Activated gamma-delta T cell (primary cell): ENCODE measurements around the gene INSRR.
A peak's percentile ranks its signal among the peaks of the same experiment; 100 is the strongest.

Experiments
- DNase-seq: peaks from one replicate; lab custom pipeline; 2025; lab: John Stamatoyannopoulos, UW

INSRR gene

DNA sequence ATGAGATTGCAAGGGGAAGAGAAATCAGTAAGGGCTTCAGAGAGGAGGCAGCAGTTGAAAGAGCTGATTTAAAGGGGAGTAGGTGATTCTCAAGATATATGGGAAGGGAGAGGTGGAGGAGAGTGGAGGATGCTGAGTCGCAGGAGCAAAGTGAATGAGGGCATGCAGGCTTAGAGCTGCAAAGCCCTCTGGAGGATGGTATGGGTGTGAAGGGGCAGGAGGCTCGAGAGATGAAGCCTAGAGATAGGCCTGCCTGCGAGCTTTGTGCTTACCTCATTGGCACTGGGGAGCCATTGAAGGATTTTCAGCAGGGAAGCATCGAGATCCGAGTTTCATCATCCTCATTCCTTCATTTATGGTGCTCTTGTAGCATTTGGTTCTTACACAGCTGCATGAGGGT, 26.5 kb downstream of the INSRR start:
- no peak for DNase-seq

DNA sequence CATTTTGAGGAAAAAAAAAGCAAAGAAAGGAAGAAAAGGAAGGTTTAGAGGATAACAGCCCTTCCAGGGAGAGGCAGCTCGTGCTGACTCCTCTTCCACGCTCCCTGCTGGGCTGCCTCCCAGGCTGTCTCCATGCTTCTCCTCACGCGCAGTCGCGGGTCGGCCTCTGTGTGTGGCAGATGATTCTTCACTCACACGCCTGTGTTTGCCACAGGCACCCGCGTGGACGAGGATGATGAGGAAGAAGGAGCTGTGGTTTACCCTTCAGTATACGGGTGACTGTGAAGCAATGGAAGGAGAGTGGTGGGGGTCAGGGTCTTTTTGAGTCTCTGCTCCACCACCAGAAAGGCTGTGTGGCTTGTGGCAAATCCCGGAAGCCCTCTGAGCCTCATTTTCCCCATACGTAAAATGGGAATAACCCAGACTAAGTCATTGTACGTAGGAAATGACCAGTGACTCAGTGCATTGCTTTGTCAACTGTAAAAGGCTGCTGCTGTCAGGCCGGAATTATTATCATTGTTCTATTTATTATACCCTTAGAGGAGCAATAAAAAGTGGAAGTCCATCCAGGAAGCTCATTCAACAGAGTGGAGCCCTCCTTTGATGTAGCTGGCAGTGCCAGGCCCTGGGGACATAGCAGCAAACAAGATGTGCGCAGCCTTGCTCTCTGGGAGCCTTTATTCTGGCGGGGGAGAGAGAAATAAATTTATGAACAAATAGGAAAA, 30.4 kb downstream of the INSRR start:
- no peak for DNase-seq

DNA sequence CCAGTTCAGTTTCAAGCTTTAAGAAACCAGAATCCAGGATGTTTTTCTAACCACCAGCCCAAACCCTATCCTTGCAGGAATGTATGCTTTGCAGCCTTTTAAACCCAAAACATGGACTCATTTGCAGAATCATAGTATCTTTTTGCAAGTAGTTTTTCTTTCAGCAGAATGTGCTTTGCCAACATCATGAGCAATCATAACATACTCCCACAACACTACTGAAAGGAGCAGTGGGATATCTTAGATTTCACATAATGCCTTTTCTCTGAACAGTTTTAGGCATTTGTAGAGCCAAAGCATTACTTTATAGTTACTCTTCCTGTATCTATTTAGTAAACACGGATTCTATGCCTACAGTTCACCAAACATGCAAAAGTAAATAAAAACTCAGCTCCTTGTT, 32.3 kb downstream of the INSRR start:
- DNase-seq, result no peak

DNA sequence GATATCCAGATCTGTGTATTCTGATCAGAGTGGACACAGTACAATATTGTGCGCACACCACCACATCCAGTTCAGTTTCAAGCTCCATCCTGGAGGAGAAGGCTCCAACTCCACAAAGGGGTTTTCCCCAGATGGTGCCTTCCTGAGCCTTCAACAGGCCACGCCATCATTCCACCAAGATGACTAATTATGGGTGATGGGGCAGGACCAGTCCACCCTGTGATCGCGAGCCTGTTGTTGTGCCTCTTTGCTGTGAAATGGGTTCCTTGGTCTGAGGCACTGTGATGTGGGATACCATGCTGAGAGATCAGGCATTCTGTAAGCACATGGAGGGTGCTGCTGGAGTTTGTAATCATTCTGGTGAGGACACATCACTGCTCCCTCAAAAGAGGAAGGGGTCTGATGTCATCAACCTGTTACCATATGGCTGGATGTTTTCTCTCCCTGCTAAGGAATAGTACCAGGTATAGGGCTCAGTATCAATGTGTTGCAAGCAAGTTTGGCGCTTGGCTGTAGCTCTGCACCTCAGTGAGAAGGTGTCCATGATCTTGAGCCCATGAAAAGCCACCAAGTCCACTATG, 35.6 kb downstream of the INSRR start:
- no peak for DNase-seq

DNA sequence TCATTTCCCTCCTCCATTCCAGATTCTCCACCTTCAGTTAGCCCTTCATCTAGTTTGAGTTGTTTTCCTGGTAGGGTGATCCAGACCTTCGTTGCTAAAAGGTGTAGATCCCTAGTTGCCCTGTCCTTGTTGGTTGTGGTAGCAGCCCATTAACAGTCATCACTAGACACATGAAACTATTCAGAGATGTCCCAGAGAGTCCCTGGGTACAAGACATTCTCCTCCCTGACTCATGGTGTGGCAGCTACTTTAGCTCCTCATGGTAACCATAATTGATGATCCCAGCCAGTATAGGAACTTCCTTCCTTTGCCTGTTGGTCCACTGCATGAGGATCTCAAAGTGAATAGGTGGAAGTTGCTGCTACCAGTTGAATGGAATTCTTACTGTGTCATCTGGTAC, 36.2 kb downstream of the INSRR start:
- no peak for DNase-seq

DNA sequence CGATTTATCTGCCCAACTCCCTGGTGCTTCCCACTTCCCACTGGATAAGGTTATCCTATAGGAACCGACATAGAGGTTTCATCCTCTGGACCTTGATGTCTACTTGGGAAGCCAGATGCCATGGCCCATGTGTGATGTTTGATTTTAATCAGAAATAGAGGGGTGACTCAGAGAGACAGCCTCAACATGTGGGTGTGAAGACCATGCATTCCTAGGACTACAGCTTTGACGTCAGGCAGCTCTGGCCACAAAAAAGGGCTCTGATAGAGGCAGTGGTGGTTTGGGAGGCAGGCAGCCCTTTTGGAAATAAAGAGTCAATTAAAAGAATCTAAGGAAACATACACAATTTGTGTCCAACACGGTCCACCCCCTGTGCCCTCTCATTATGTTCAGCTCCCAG, 37.1 kb downstream of the INSRR start:
- no peak for DNase-seq

DNA sequence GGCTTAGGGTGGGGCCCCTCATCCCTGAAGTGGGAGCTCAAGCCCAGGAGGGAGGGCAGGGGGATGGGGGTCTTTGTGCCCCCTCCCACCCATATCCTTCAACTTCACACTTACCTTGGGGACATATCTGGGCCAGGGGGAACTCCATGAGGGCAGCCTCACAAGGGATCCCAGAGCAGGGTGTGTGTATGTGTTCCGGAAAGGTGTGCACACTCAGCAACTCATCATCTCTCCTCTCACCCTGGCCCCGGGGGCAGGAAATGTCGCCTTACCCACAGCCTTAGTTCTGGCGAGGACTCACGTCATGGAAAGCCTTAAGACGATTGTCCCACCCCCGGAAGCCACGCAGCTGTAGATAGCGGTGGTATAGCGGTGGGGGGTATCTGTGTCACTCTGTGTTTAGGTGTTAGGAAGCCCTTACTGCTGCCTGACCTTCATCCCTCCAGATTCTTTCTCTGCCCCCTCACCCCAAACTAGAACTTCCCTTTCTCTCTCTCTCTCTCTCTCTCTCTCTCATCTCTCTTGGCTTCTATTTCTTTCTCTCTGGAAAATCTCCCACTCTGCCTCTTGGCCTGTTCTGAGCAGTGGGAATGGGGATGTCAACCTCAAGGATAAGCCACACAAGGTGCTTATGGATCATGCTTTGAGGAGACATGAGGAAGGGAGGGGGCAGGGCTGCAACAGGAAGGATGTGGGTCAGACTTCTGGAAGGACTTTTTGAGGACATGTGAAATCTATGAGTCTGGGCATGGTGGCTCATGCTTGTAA, 42.2 kb downstream of the INSRR start, which contains the start of gene SH2D2A:
SH2D2A (minus strand) TSS at position 288 of the 768 bp plus-strand sequence; CDS start at position 148, 140 bp downstream.
- peak; percentile 31 for DNase-seq

DNA sequence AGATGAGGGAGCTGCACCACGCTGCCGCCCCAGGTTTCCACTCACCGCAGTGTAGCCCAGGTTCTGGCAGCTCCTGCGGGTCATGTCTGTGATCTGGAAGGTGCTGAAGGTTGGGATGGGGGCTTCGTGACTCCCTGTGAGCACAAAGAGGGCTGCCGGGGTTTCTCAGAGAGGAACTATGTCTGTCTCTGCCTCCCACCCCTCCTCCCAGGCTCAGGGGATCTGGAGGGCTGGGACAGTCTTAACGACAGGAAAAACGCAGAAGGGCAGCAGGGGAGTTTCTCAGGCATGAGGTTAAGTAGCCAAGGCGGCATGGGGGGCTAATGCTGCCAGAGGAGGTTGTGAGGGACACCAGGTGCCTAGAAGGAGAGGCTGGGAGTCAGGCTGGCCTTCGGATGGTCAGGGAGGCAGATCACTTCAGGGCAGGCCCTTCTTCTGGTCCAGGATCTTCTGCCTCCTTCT, 42.9 kb downstream of the INSRR start:
- DNase-seq, result no peak

DNA sequence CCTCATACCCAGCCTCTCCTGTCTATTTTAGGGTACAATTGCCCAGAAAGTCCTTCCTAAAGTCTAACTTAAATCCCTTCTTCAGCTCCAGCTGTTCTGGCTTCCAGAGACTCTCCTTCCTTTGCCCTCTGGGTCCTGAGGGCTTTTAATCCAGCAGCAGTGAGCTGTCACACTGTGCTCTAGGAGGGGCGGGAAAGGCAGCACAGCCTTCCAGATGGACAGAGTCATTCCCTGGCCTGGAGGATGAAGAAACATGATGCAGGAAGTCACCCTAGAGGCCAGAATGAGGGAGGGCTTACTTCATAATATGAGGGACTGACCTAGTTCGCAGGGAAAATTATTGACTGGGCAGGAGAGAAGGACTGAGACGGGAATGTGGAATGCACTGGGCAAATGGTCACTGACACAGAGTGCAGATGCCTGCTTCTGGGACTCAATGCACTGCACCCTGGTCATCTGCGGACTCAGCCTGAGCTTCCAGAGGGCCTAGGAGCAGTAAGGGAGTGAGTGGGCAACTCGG, 43.5 kb downstream of the INSRR start:
- no peak for DNase-seq

DNA sequence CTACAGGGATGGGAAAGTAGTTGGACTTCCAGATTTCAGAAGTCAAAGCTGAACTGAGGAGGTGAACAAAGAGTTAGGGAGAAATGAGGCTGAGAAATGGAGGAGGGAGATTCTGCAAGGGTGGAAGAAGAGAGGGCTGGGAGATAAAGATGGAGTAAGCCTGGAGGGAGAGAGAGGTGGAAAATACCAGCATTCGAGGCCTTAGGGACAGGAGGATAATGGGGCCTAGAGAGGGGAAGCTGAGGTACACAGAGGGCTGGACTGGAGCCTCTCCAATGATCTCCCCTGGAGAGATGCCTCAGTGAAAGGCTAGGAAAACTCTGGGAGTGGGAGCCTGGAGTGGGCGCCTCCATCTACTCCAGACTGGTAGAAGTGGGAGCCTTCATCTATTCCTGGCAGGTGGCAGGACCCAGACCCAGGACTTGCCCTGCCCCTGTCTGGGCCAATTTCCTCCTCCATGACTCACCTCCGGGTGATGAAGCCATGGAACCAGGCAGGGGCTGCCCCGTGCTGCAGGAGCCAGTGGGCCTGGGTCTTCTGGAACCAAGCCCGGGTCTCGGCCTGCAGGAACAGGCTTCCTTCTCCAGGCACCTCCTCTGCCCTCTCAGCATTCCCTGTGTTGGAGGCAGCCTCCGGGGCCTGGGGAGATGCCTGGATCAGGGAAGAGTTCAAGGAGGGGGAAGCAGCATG, 44.2 kb downstream of the INSRR start:
- peak; percentile 27 for DNase-seq

DNA sequence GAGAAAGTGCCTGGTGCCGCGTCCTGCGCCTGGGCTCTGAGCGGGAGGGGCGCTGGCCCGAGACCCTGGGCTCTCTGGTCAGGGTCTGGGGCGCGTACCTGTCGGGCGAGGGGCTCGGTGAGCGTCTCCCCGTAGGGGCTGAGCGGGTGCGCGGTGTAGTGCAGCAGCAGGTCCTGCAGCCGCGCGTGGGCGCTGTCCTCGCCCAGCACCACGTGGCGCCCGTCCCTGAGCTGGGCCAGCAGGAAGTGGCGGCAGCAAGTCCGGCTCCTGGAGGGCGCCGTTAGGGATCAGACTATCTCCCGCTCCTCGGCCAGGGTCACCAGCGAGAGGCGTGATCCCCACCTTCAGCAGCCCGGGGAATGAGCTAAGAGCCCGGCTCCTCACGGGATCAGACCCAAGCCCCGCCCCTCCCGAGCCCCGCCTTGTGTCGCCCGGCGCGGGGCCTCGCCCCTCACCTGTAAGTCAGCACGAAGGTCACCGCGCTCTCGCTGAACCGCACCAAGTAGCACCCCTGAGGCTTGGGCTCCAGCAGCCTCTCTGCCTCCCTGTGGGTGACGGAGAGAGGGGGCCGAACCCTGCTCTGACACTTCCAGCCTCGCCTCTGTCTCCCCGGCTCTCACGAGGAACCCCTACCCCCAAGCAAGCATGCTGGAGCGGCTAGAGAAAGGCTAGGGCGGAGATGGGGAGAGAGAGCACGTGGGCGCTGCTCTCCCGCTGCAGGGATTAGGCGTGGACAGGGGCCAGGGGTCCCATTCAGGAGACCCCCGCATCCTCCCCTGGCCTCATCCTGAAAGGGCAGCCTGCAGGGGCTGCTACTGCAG, 45.0 kb downstream of the INSRR start:
- DNase-seq, result peak; percentile 78

DNA sequence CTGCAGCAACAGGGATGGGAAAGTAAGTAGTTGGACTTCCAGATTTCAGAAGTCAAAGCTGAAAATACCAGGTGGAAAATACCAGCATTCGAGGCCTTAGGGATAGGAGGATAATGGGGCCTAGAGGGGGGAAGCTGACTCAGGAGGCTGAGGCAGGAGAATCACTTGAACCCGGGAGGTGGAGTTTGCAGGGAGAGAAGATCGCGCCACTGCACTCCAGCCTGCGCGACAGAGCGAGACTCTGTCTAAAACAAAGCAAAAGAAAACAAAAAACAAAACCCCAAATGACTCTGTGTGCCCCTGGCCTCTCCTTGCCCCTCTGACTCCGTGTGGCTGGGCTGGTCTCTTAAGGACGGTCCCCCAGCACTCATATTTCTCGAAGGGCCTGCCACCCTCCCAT, 45.6 kb downstream of the INSRR start:
- DNase-seq, result no peak

DNA sequence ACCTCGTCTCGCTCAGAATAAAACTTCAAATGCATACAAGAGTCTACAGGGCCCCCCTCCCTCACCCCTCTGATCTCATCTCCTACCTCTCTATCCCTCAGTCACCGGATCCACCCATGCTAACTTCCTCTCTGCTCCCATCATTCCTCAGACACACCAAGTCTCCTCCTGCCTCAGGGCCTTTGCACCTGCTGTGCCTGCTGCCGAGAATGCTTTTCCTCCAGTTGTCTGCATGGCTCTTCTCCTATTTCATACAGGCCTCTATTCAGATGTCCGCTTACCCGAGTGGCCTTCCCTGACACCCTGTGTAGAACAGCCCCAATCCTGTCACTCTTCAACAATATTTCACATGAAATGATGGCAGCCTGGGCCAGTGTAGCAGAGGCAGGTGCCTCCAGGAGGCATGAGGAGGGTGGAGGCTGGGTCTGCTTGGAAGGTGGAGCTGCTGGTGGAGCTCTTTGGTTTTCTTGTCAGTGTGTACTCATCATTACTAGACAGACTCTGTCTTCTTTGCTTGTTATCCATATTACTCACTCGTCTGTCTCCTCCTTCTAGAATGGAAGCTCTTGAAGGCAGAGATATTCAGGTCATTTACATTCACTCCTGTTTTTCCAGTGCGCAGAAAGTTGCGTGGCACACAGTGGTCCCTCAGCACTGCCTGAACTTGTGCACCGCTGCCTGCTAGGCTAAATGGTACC, 46.5 kb downstream of the INSRR start:
- no peak for DNase-seq

DNA sequence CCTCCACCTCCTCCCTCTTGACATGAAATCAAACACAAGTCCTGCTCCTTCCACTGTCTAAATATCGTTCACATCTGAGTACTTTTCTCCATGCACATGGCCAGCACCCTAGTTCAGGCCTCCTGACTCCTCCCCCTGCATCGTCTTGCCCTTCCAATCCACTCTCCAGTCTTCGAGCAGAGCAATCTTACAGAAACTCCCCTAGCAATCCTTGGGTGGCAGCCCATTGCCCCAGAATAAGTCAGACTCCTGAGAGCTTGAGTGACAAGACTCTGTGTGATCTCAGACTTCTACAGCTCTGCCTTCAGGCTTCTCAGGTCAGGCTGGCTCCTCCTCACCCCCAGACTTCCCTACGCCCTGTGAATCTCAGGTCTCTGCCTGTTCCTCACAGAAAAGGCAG, 47.7 kb downstream of the INSRR start:
- no peak for DNase-seq

DNA sequence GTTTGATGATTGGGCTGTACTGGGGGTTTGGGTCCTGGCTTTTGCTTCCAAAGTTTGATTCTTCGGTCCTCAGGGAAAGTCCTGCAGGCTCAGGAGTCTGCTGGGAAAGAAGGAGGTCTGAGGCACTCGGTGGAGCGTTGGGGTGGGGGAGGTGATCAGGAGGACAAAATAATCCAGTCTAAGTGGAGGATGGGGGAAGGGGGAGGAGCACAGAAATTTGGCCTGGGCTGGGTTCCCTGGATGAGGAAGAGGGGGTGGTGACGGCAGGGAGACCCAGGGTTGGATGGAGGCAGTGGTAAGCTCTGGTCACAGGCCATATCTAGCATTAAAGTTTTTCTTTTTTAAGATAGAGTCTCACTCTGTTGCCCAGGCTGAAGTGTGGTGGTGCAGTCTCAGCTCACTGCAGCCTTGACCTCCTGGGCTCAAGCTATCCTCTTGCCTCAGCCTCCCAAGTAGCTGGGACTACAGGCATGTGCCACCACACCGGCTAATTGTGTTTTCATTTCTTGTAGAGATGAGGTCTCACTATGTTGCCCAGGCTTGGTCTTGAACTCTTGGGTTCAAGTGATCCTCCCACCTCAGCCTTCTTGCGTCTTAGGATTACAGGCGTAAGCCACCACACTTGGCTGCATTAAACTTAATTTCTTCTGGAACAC, 49.1 kb downstream of the INSRR start:
- DNase-seq, result no peak

DNA sequence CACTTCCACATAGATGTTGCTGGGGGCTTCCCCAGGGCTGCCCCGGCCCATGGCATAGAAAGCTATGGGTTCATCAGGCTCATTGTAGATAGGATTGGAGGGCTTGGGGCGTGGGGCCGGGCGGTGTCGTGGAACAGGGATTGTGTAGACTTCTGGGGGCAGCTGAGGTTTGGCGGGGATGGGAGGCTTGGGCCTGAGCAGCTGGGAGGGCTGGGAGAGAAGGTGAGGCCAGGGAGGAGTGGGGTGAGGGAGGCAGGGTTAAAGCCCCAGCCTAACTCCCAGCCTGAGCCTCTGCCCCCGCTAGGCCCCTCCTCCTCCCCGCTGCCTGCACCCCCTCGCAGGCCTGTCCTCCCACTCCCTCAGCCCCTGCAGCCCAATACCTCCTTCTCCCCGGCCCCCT, 49.6 kb downstream of the INSRR start:
- DNase-seq, result no peak

DNA sequence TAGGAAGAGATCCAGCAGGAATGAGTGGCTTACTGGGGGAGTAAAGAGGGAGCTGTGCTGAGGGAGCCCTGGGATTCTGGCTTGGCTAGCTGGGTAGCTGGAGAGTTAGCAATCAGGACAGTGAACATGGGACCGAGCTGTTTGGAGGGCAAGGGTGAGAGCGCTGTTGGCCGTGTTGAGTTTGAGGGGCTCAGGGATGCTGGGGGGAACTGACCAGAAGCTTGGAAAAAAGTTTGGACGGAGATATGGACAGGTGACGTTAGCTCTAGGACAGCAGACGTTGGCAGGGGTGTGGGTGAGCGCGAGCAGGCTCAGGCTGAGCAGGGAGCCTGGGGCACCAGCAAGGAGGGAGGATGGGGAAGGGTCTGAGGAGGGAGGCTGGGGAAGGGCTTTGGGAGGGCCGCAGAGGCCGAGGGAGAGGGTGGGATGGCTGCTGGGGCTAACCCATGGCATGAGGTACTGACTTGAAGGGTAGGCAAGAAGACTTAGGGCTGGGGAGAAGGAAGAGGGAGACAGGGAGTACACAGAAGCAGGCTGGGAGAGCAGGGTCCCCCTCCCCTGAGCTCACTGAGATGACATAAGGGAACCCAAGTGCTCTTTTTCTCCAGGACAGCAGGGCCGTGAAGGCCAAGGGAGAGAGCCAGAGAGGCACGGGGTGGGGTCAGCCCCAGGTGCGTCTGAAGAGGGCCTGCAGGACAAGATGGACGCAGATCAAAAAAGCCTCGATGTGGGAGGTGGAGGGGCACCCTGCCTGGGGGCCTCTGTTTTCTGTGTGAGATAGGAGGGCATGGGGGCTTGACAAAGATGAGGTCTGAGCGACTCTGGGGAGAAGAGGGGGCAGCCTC, 50.5 kb downstream of the INSRR start:
- DNase-seq, result no peak

DNA sequence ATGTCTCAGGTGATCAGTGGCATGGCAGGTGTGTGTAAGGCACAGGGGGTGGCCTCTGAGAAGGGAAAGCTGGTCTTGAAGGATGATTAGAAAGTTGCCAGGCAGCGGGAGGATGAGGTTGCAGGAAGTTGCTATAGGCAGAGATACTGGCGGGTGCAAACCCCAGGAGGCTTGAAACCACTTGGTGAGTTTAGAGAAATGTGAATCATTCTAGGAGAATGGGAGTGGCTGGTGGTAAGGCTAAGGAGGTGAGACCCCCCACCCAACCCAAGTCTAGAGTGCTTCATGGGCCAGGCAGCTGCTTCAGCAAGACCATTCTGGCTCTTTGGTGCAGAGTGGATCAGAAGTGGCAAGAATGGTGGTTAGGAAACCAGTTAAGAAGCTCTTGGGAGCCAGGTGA, 51.3 kb downstream of the INSRR start:
- DNase-seq, result no peak
